WTC11 (cell line): Measurements from ENCODE around the gene PITPNM3.

Experiments used
- ATF1 ChIP-seq: sonication (generic); formaldehyde crosslinking; IDR thresholded peaks from 2 replicates; pipeline ENCODE4 v1.8.1; 2023; ENCODE audit warnings: mild to moderate bottlenecking, moderate library complexity, missing genetic modification reagents
- CTCF ChIP-seq: fragments of 200-600 bp; IDR thresholded peaks from 2 replicates; pipeline ENCODE4 v1.8.0; 2022; ENCODE audit warnings: antibody characterized with exemption
- MLX ChIP-seq: sonication (generic); formaldehyde crosslinking; IDR thresholded peaks from 2 replicates; pipeline ENCODE4 v1.8.1; 2023; ENCODE audit warnings: mild to moderate bottlenecking, missing genetic modification reagents, moderate library complexity
- RELA ChIP-seq: sonication (generic); formaldehyde crosslinking; IDR thresholded peaks from 2 replicates; pipeline ENCODE4 v1.8.1; 2022; ENCODE audit warnings: missing genetic modification reagents, mild to moderate bottlenecking, borderline replicate concordance
- SP1 ChIP-seq: sonication (generic); formaldehyde crosslinking; conservative IDR thresholded peaks from 2 replicates; pipeline ENCODE4 v1.8.1; 2022; ENCODE audit warnings: missing genetic modification reagents
- ZNF263 ChIP-seq: sonication (generic); formaldehyde crosslinking; IDR thresholded peaks from 2 replicates; pipeline ENCODE4 v1.8.1; 2022; ENCODE audit warnings: low read depth, mild to moderate bottlenecking, moderate library complexity, missing genetic modification reagents
- ZNF317 ChIP-seq: sonication (generic); formaldehyde crosslinking; IDR thresholded peaks from 2 replicates; pipeline ENCODE4 v1.8.1; 2023; ENCODE audit warnings: low read depth, mild to moderate bottlenecking, moderate library complexity, missing genetic modification reagents, borderline replicate concordance
- TF ChIP-seq, protein P1 (sequence below): sonication (generic); formaldehyde crosslinking; conservative IDR thresholded peaks from 2 replicates; pipeline ENCODE4 v1.8.1; 2022; ENCODE audit warnings: mild to moderate bottlenecking, missing genetic modification reagents
- TF ChIP-seq, protein P2 (sequence below): fragments of 250-450 bp; sonication (Bioruptor Pico); IDR thresholded peaks from 2 replicates; pipeline ENCODE4 v2.1.2; 2022; ENCODE audit warnings: mild to moderate bottlenecking, moderate library complexity
- TF ChIP-seq, protein P3 (sequence below): sonication (generic); formaldehyde crosslinking; IDR thresholded peaks from 2 replicates; pipeline ENCODE4 v1.8.1; 2022; ENCODE audit warnings: low read depth, mild to moderate bottlenecking, moderate library complexity, missing genetic modification reagents, borderline replicate concordance
- TF ChIP-seq, protein P4 (sequence below): sonication (generic); formaldehyde crosslinking; IDR thresholded peaks from 2 replicates; pipeline ENCODE4 v1.8.0; 2022; ENCODE audit warnings: mild to moderate bottlenecking, missing genetic modification reagents
- TF ChIP-seq, protein P5 (sequence below): sonication (generic); formaldehyde crosslinking; IDR thresholded peaks from 2 replicates; pipeline ENCODE4 v1.8.0; 2022; ENCODE audit warnings: mild to moderate bottlenecking, missing genetic modification reagents
- TF ChIP-seq, protein P6 (sequence below): sonication (generic); formaldehyde crosslinking; IDR thresholded peaks from 2 replicates; pipeline ENCODE4 v1.8.1; 2023; ENCODE audit warnings: mild to moderate bottlenecking, missing genetic modification reagents, moderate library complexity

DNA sequence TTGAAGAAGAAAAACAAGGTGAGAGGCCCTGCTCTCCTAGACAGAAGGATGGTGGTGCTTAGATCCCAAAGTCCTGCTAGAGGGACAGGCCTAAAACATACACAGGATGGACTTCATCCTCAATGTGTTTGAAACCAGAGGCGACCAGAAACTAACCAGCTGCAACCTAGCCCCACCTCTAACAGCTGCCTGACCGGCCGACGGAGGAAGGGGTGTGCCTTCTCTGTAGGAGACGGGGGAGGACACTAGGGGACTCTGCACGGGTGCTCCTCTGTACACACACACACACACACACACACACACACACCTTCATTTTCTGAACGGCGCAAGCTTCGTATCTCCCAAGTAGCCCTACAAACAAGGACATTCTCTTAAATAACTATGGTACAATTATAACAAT is 24.3 kb upstream of the PITPNM3 start:
- TF ChIP-seq CTCF = no peak
- no peak for TF ChIP-seq MLX (CRISPR knock-in tag)
- TF ChIP-seq, protein P1, sequence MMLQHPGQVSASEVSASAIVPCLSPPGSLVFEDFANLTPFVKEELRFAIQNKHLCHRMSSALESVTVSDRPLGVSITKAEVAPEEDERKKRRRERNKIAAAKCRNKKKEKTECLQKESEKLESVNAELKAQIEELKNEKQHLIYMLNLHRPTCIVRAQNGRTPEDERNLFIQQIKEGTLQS (CRISPR knock-in tag) = no peak
- TF ChIP-seq, protein P2, sequence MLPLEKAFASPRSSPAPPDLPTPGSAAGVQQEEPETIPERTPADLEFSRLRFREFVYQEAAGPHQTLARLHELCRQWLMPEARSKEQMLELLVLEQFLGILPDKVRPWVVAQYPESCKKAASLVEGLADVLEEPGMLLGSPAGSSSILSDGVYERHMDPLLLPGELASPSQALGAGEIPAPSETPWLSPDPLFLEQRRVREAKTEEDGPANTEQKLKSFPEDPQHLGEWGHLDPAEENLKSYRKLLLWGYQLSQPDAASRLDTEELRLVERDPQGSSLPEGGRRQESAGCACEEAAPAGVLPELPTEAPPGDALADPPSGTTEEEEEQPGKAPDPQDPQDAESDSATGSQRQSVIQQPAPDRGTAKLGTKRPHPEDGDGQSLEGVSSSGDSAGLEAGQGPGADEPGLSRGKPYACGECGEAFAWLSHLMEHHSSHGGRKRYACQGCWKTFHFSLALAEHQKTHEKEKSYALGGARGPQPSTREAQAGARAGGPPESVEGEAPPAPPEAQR (CRISPR knock-in tag) = no peak
- no peak for TF ChIP-seq ATF1 (CRISPR knock-in tag)
- no peak for TF ChIP-seq RELA (CRISPR knock-in tag)
- TF ChIP-seq ZNF317 (CRISPR knock-in tag) = no peak
- no peak for TF ChIP-seq SP1
- TF ChIP-seq, protein P3, sequence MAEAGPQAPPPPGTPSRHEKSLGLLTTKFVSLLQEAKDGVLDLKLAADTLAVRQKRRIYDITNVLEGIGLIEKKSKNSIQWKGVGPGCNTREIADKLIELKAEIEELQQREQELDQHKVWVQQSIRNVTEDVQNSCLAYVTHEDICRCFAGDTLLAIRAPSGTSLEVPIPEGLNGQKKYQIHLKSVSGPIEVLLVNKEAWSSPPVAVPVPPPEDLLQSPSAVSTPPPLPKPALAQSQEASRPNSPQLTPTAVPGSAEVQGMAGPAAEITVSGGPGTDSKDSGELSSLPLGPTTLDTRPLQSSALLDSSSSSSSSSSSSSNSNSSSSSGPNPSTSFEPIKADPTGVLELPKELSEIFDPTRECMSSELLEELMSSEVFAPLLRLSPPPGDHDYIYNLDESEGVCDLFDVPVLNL (CRISPR knock-in tag) = no peak
- TF ChIP-seq, protein P4, sequence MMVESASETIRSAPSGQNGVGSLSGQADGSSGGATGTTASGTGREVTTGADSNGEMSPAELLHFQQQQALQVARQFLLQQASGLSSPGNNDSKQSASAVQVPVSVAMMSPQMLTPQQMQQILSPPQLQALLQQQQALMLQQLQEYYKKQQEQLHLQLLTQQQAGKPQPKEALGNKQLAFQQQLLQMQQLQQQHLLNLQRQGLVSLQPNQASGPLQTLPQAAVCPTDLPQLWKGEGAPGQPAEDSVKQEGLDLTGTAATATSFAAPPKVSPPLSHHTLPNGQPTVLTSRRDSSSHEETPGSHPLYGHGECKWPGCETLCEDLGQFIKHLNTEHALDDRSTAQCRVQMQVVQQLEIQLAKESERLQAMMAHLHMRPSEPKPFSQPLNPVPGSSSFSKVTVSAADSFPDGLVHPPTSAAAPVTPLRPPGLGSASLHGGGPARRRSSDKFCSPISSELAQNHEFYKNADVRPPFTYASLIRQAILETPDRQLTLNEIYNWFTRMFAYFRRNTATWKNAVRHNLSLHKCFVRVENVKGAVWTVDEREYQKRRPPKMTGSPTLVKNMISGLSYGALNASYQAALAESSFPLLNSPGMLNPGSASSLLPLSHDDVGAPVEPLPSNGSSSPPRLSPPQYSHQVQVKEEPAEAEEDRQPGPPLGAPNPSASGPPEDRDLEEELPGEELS = no peak
- TF ChIP-seq ZNF263 (CRISPR knock-in tag) = no peak
- TF ChIP-seq, protein P5, sequence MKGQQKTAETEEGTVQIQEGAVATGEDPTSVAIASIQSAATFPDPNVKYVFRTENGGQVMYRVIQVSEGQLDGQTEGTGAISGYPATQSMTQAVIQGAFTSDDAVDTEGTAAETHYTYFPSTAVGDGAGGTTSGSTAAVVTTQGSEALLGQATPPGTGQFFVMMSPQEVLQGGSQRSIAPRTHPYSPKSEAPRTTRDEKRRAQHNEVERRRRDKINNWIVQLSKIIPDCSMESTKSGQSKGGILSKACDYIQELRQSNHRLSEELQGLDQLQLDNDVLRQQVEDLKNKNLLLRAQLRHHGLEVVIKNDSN (CRISPR knock-in tag) = no peak
- TF ChIP-seq, protein P6, sequence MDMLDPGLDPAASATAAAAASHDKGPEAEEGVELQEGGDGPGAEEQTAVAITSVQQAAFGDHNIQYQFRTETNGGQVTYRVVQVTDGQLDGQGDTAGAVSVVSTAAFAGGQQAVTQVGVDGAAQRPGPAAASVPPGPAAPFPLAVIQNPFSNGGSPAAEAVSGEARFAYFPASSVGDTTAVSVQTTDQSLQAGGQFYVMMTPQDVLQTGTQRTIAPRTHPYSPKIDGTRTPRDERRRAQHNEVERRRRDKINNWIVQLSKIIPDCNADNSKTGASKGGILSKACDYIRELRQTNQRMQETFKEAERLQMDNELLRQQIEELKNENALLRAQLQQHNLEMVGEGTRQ (CRISPR knock-in tag) = no peak
